ENCODE results near the gene APBB1.

APBB1 gene

GRCh38 chr11:6419009-6419631 is at the start of gene APBB1:
Gene APBB1, minus strand, starts transcription at chr11:6419094. Its CDS starts 7,747 bp downstream, at chr11:6411347.
- DNase-seq = peak; percentile 80

GRCh38 chr11:6459099-6459450 is 40.2 kb upstream of the APBB1 start:
- DNase-seq = no peak

GRCh38 chr11:6458352-6459098 is 39.6 kb upstream of the APBB1 start:
- DNase-seq = no peak

GRCh38 chr11:6457581-6458320 is 38.9 kb upstream of the APBB1 start:
- DNase-seq = no peak

GRCh38 chr11:6456361-6457073 is 37.6 kb upstream of the APBB1 start:
- no peak for DNase-seq

- DNase-seq = no peak
These were observed 36.2 kb upstream of the APBB1 start for GRCh38 chr11:6455070-6455469.

GRCh38 chr11:6453152-6453551 is 34.3 kb upstream of the APBB1 start:
- DNase-seq = no peak

- no peak for DNase-seq
These were observed 33.3 kb upstream of the APBB1 start for GRCh38 chr11:6452219-6452618.

- no peak for DNase-seq
These were observed 29.7 kb upstream of the APBB1 start for GRCh38 chr11:6448574-6448973.

GRCh38 chr11:6443269-6444003 is 24.5 kb upstream of the APBB1 start:
- no peak for DNase-seq

GRCh38 chr11:6442441-6442840 is 23.5 kb upstream of the APBB1 start:
- no peak for DNase-seq

- no peak for DNase-seq
These were observed 22.0 kb upstream of the APBB1 start, which contains the start of gene HPX for GRCh38 chr11:6440906-6441358. Gene HPX, minus strand, starts transcription at chr11:6440987. Its CDS starts 24 bp downstream, at chr11:6440963.

- no peak for DNase-seq
These were observed 20.2 kb upstream of the APBB1 start for GRCh38 chr11:6438979-6439571.

- DNase-seq = no peak
These were observed 19.1 kb upstream of the APBB1 start for GRCh38 chr11:6437993-6438392.

GRCh38 chr11:6437423-6437822 is 18.5 kb upstream of the APBB1 start:
- DNase-seq = no peak

GRCh38 chr11:6433998-6434660 is 15.2 kb upstream of the APBB1 start:
- DNase-seq = no peak

GRCh38 chr11:6431861-6432260 is 13.0 kb upstream of the APBB1 start:
- no peak for DNase-seq

GRCh38 chr11:6427516-6427915 is 8.6 kb upstream of the APBB1 start:
- no peak for DNase-seq

GRCh38 chr11:6420677-6421076 is 1.8 kb upstream of the APBB1 start:
- DNase-seq = no peak

- peak; percentile 63 for DNase-seq
These were observed 311 bp downstream of the APBB1 start for GRCh38 chr11:6418557-6419008.

GRCh38 chr11:6417907-6418556 is 862 bp downstream of the APBB1 start:
- DNase-seq = no peak
